ENCODE data around the gene YIF1A.

DNA sequence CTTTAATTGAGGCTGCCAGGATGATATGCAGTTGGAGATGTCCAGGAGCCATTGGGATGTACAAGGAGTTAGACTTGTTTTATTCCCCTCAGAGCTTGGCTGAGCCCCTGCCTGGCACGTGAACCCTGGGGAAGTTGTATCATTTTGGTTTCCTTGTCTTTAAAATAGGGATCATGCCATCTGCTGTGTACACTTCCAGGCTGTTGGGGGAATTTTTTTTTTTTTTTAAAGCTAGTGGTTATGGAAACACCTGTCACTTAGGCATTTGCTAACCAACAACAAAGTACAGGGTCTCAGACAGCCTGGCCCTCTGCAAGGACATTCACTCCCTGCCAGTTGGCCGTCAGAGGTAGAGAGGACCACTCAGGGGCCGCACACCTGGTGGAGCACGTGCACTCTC lies 29.0 kb downstream of the YIF1A start:
- TF ChIP-seq, protein P1, sequence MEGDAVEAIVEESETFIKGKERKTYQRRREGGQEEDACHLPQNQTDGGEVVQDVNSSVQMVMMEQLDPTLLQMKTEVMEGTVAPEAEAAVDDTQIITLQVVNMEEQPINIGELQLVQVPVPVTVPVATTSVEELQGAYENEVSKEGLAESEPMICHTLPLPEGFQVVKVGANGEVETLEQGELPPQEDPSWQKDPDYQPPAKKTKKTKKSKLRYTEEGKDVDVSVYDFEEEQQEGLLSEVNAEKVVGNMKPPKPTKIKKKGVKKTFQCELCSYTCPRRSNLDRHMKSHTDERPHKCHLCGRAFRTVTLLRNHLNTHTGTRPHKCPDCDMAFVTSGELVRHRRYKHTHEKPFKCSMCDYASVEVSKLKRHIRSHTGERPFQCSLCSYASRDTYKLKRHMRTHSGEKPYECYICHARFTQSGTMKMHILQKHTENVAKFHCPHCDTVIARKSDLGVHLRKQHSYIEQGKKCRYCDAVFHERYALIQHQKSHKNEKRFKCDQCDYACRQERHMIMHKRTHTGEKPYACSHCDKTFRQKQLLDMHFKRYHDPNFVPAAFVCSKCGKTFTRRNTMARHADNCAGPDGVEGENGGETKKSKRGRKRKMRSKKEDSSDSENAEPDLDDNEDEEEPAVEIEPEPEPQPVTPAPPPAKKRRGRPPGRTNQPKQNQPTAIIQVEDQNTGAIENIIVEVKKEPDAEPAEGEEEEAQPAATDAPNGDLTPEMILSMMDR (optimal IDR thresholded peaks at IDR 0.05 in 1 of 3, IDR thresholded peaks at IDR 0.05 in 1 of 3, conservative IDR thresholded peaks at IDR 0.05 in 1 of 3; ENCODE audit: extremely low read depth in 1 of 3, insufficient read depth in 2 of 3, low read length in 3 of 3): no peak
- TF ChIP-seq EZH2 (IDR thresholded peaks at IDR 0.05; ENCODE audit: low read length): no peak
